HepG2 (cell line): ENCODE results near the gene USP7. TPM values are rescaled to one million over a fixed set of nuclear protein-coding genes. Genes with fewer than 3 reads are reported as not detected.

ENCODE experiments used
- FOXA1 ChIP-seq, 2 experiments: fragments of 450-650 bp in 1 of 2; sonication (generic) in 1 of 2; formaldehyde crosslinking in 1 of 2; IDR thresholded peaks; 2 replicates each; pipeline versions ENCODE4 v1.4.0 to v1.6.1; 2016 to 2020; ENCODE audit warnings: missing genetic modification reagents in 1 of 2
- FOXC1 ChIP-seq: sonication (generic); formaldehyde crosslinking; IDR thresholded peaks from 2 replicates; pipeline ENCODE4 v1.8.0; 2022; ENCODE audit warnings: mild to moderate bottlenecking, missing genetic modification reagents, borderline replicate concordance
- HNF4G ChIP-seq, 2 experiments: sonication (generic) in 1 of 2; formaldehyde crosslinking in 1 of 2; IDR thresholded peaks; 2 replicates each; pipeline versions ENCODE4 v1.4.0 to v1.6.1; 2011 to 2020; ENCODE audit warnings: borderline replicate concordance in 2 of 2, low read depth in 2 of 2, mild to moderate bottlenecking in 2 of 2, low read length in 1 of 2, missing genetic modification reagents in 1 of 2, moderate library complexity in 1 of 2
- IKZF4 ChIP-seq: sonication (generic); formaldehyde crosslinking; IDR thresholded peaks from 2 replicates; pipeline ENCODE4 v1.5.1; 2020; ENCODE audit warnings: borderline replicate concordance, mild to moderate bottlenecking, low read depth, missing genetic modification reagents; ENCODE audit errors: not compliant biosample characterization
- IKZF5 ChIP-seq: IDR thresholded peaks from 2 replicates; pipeline ENCODE4 v1.6.1; 2018; ENCODE audit warnings: missing genetic modification reagents, mild to moderate bottlenecking, missing compliant biosample characterization
- SAP130 ChIP-seq: IDR thresholded peaks from 2 replicates; pipeline ENCODE4 v1.6.1; 2016; ENCODE audit warnings: low read depth
- STAG1 ChIP-seq: sonication (generic); formaldehyde crosslinking; IDR thresholded peaks from 2 replicates; pipeline ENCODE4 v1.4.0; 2020; ENCODE audit warnings: missing genetic modification reagents
- YEATS2 ChIP-seq: sonication (generic); formaldehyde crosslinking; IDR thresholded peaks from 2 replicates; pipeline ENCODE4 v1.4.0; 2020; ENCODE audit warnings: missing genetic modification reagents, borderline replicate concordance
- ZBTB43 ChIP-seq: sonication (generic); formaldehyde crosslinking; conservative IDR thresholded peaks from 2 replicates; pipeline ENCODE4 v1.4.0; 2020; ENCODE audit warnings: missing genetic modification reagents
- ZNF121 ChIP-seq: sonication (generic); formaldehyde crosslinking; IDR thresholded peaks from 2 replicates; pipeline ENCODE4 v1.5.0; 2020; ENCODE audit warnings: mild to moderate bottlenecking, missing genetic modification reagents
- ZNF296 ChIP-seq: sonication (generic); formaldehyde crosslinking; conservative IDR thresholded peaks from 2 replicates; pipeline ENCODE4 v1.5.0; 2020; ENCODE audit warnings: mild to moderate bottlenecking, missing genetic modification reagents
- ZNF614 ChIP-seq: IDR thresholded peaks from 2 replicates; pipeline ENCODE4 v1.6.1; 2018; ENCODE audit warnings: missing biosample characterization, missing genetic modification reagents, inconsistent platforms, borderline replicate concordance
- ZNF644 ChIP-seq: IDR thresholded peaks from 2 replicates; pipeline ENCODE4 v1.6.1; 2016; ENCODE audit warnings: low read depth
- ZNF781 ChIP-seq: sonication (generic); formaldehyde crosslinking; IDR thresholded peaks from 2 replicates; pipeline ENCODE4 v1.5.1; 2020; ENCODE audit warnings: borderline replicate concordance, mild to moderate bottlenecking, missing genetic modification reagents; ENCODE audit errors: not compliant biosample characterization
- polyA plus RNA-seq, 8 experiments: library from polyadenylated mRNA; depleted of rRNA in 3 of 8; stranded (reverse) in 7 of 8; unstranded in 1 of 8; fragments of >200 nt; fragmentation: Illumina TruSeq in 4 of 8; extraction: Trizol in 4 of 8; gene quantifications; 2 replicates each; pipeline versions ENCODE4 v1.2.1 to v1.2.3, GENCODE V29; 2011 to 2016; ENCODE audit warnings: low read depth in 4 of 8, missing spikeins in 1 of 8, mixed read lengths in 1 of 8; ENCODE audit not compliant: insufficient read depth in 1 of 8
- total RNA-seq, 5 experiments: library from RNA; depleted of rRNA; stranded (reverse); fragments of >200 nt; fragmentation: Illumina TruSeq; extraction: Trizol; gene quantifications; 2 replicates each; pipeline ENCODE4 v1.2.3, GENCODE V29; 2016; ENCODE audit warnings: low read depth in 1 of 5
- TF ChIP-seq, protein P1 (sequence below), 2 experiments: IDR thresholded peaks; 2 replicates each; pipeline ENCODE4 v1.6.1; 2011 to 2012; ENCODE audit warnings: low read length in 2 of 2, borderline replicate concordance in 1 of 2, low read depth in 1 of 2, mild to moderate bottlenecking in 1 of 2, moderate library complexity in 1 of 2
- TF ChIP-seq, protein P2 (sequence below): sonication (generic); formaldehyde crosslinking; IDR thresholded peaks from 2 replicates; pipeline ENCODE4 v1.4.0; 2020; ENCODE audit warnings: missing genetic modification reagents

The USP7 gene
- total and polyA plus RNA-seq, 2 of the 13 experiments (the other 11 are each of a cell fraction or from before 2014, with no cell fraction given) = 52.5 to 173 TPM

GRCh38 chr16:8872967-8873865 is 90.5 kb downstream of the USP7 start (continued):
- 0 out of 2 replicates have a peak, but pooled peaks have one; percentile 10 for TF ChIP-seq YEATS2 (CRISPR knock-in tag)
- peak; percentile 66 for TF ChIP-seq SAP130
- peak; percentile 63; the same call in 1 of the 2 replicates for TF ChIP-seq ZNF644
- TF ChIP-seq ZNF614 (CRISPR knock-in tag) = no peak; the same call in 1 of the 2 replicates
- TF ChIP-seq IKZF5 = peak; percentile 31; the same call in 1 of the 2 replicates
- TF ChIP-seq, protein P1, sequence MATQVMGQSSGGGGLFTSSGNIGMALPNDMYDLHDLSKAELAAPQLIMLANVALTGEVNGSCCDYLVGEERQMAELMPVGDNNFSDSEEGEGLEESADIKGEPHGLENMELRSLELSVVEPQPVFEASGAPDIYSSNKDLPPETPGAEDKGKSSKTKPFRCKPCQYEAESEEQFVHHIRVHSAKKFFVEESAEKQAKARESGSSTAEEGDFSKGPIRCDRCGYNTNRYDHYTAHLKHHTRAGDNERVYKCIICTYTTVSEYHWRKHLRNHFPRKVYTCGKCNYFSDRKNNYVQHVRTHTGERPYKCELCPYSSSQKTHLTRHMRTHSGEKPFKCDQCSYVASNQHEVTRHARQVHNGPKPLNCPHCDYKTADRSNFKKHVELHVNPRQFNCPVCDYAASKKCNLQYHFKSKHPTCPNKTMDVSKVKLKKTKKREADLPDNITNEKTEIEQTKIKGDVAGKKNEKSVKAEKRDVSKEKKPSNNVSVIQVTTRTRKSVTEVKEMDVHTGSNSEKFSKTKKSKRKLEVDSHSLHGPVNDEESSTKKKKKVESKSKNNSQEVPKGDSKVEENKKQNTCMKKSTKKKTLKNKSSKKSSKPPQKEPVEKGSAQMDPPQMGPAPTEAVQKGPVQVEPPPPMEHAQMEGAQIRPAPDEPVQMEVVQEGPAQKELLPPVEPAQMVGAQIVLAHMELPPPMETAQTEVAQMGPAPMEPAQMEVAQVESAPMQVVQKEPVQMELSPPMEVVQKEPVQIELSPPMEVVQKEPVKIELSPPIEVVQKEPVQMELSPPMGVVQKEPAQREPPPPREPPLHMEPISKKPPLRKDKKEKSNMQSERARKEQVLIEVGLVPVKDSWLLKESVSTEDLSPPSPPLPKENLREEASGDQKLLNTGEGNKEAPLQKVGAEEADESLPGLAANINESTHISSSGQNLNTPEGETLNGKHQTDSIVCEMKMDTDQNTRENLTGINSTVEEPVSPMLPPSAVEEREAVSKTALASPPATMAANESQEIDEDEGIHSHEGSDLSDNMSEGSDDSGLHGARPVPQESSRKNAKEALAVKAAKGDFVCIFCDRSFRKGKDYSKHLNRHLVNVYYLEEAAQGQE (IDR thresholded peaks at IDR 0.05; ENCODE audit: borderline replicate concordance in 1 of 2, low read depth in 1 of 2, low read length in 2 of 2) = no peak
- TF ChIP-seq, protein P2, sequence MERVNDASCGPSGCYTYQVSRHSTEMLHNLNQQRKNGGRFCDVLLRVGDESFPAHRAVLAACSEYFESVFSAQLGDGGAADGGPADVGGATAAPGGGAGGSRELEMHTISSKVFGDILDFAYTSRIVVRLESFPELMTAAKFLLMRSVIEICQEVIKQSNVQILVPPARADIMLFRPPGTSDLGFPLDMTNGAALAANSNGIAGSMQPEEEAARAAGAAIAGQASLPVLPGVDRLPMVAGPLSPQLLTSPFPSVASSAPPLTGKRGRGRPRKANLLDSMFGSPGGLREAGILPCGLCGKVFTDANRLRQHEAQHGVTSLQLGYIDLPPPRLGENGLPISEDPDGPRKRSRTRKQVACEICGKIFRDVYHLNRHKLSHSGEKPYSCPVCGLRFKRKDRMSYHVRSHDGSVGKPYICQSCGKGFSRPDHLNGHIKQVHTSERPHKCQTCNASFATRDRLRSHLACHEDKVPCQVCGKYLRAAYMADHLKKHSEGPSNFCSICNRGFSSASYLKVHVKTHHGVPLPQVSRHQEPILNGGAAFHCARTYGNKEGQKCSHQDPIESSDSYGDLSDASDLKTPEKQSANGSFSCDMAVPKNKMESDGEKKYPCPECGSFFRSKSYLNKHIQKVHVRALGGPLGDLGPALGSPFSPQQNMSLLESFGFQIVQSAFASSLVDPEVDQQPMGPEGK (CRISPR knock-in tag) = 0 out of 2 replicates have a peak, but pooled peaks have one; percentile 22
- TF ChIP-seq IKZF4 (CRISPR knock-in tag) = peak; percentile 46
- 0 out of 2 replicates have a peak, but pooled peaks have one; percentile 26 for TF ChIP-seq ZNF121 (CRISPR knock-in tag)
- no peak for TF ChIP-seq FOXA1 (IDR thresholded peaks at IDR 0.05)
- TF ChIP-seq FOXA1 (CRISPR knock-in tag; IDR thresholded peaks at IDR 0.05) = peak; percentile 80
- TF ChIP-seq ZNF296 (CRISPR knock-in tag) = no peak
- TF ChIP-seq STAG1 (CRISPR knock-in tag) = peak; percentile 47; the same call in 1 of the 2 replicates
- TF ChIP-seq ZBTB43 = 0 out of 2 replicates have a peak, but pooled peaks have one; percentile 11
- TF ChIP-seq ZNF781 (CRISPR knock-in tag) = peak; percentile 62
- no peak for TF ChIP-seq HNF4G (IDR thresholded peaks at IDR 0.05; ENCODE audit: borderline replicate concordance, low read depth, low read length)
- TF ChIP-seq HNF4G (CRISPR knock-in tag; IDR thresholded peaks at IDR 0.05; ENCODE audit: borderline replicate concordance, low read depth) = 0 out of 2 replicates have a peak, but pooled peaks have one; percentile 33
- TF ChIP-seq FOXC1 (CRISPR knock-in tag) = 0 out of 2 replicates have a peak, but pooled peaks have one; percentile 41
